SK-N-SH treated with all-trans-retinoic acid at 6 μM for 48 hours (cell line): ENCODE measurements around the gene TNIP1.

ENCODE experiments used
- ATAC-seq: fragments of 200-7000 bp; cut with Tn5 transposase; 3 replicates; pipeline ENCODE4 v1.9.1; 2020; ENCODE audit warnings: mild to moderate bottlenecking, moderate library complexity
- BACH2 ChIP-seq: fragments of 250-450 bp; sonication (Bioruptor Pico); IDR thresholded peaks from 2 replicates; pipeline ENCODE4 v1.9.0; 2021; ENCODE audit warnings: mild to moderate bottlenecking, borderline replicate concordance
- CREB5 ChIP-seq: fragments of 250-450 bp; sonication (Bioruptor Pico); IDR thresholded peaks from 2 replicates; pipeline ENCODE4 v1.5.1; 2020; ENCODE audit warnings: low read depth, mild to moderate bottlenecking, moderate library complexity
- CSDC2 ChIP-seq: fragments of 250-450 bp; sonication (Bioruptor Pico); IDR thresholded peaks from 2 replicates; pipeline ENCODE4 v1.5.0; 2020; ENCODE audit warnings: mild to moderate bottlenecking, moderate library complexity
- ESRRG ChIP-seq: fragments of 250-450 bp; sonication (Bioruptor Pico); IDR thresholded peaks from 2 replicates; pipeline ENCODE4 v1.6.1; 2021; ENCODE audit warnings: mild to moderate bottlenecking
- ISL1 ChIP-seq: fragments of 250-450 bp; sonication (Bioruptor Pico); IDR thresholded peaks from 2 replicates; pipeline ENCODE4 v2.1.2; 2022; ENCODE audit warnings: mild to moderate bottlenecking, moderate library complexity
- OSR1 ChIP-seq: fragments of 250-450 bp; sonication (Bioruptor Pico); IDR thresholded peaks from 2 replicates; pipeline ENCODE4 v1.8.0; 2022; ENCODE audit warnings: moderate library complexity, mild to moderate bottlenecking, inconsistent platforms
- PATZ1 ChIP-seq: fragments of 250-450 bp; sonication (Bioruptor Pico); IDR thresholded peaks from 2 replicates; pipeline ENCODE4 v1.8.0; 2020; ENCODE audit warnings: mild to moderate bottlenecking, moderate library complexity, borderline replicate concordance
- PPARA ChIP-seq: fragments of 250-450 bp; sonication (Bioruptor Pico); IDR thresholded peaks from 2 replicates; pipeline ENCODE4 v1.5.0; 2020; ENCODE audit warnings: mild to moderate bottlenecking, borderline replicate concordance
- RARB ChIP-seq: fragments of 250-450 bp; sonication (Bioruptor Pico); IDR thresholded peaks from 2 replicates; pipeline ENCODE4 v1.8.0; 2021; ENCODE audit warnings: mild to moderate bottlenecking, moderate library complexity
- SNAI2 ChIP-seq: fragments of 250-450 bp; sonication (Bioruptor Pico); IDR thresholded peaks from 2 replicates; pipeline ENCODE4 v1.5.0; 2020; ENCODE audit warnings: mild to moderate bottlenecking, moderate library complexity
- TCF4 ChIP-seq: fragments of 250-450 bp; sonication (Bioruptor Pico); IDR thresholded peaks from 2 replicates; pipeline ENCODE4 v1.8.0; 2021; ENCODE audit warnings: mild to moderate bottlenecking, moderate library complexity, borderline replicate concordance
- TOX ChIP-seq: fragments of 250-450 bp; sonication (Bioruptor Pico); IDR thresholded peaks from 2 replicates; pipeline ENCODE4 v1.8.0; 2021; ENCODE audit warnings: mild to moderate bottlenecking, moderate library complexity, borderline replicate concordance
- ZC3H10 ChIP-seq: fragments of 250-450 bp; sonication (Bioruptor Pico); IDR thresholded peaks from 2 replicates; pipeline ENCODE4 v1.5.1; 2021; ENCODE audit warnings: mild to moderate bottlenecking, moderate library complexity
- ZFP3 ChIP-seq: fragments of 250-450 bp; sonication (Bioruptor Pico); IDR thresholded peaks from 2 replicates; pipeline ENCODE4 v1.5.0; 2020; ENCODE audit warnings: mild to moderate bottlenecking, moderate library complexity
- ZFP30 ChIP-seq: fragments of 450-650 bp; formaldehyde crosslinking; IDR thresholded peaks from 2 replicates; pipeline ENCODE4 v1.5.0; 2022; ENCODE audit warnings: mild to moderate bottlenecking, moderate library complexity
- ZNF565 ChIP-seq: fragments of 450-650 bp; formaldehyde crosslinking; conservative IDR thresholded peaks from 2 replicates; pipeline ENCODE4 v1.5.0; 2020; ENCODE audit warnings: low read depth, mild to moderate bottlenecking, moderate library complexity
- ZNF70 ChIP-seq: fragments of 450-650 bp; formaldehyde crosslinking; IDR thresholded peaks from 2 replicates; pipeline ENCODE4 v1.5.0; 2020; ENCODE audit warnings: mild to moderate bottlenecking, moderate library complexity
- ZNF8 ChIP-seq: fragments of 450-650 bp; formaldehyde crosslinking; IDR thresholded peaks from 2 replicates; pipeline ENCODE4 v1.5.0; 2020; ENCODE audit warnings: mild to moderate bottlenecking, moderate library complexity
- TF ChIP-seq, protein P1 (sequence below): fragments of 250-450 bp; sonication (Bioruptor Pico); IDR thresholded peaks from 2 replicates; pipeline ENCODE4 v1.5.1; 2021; ENCODE audit warnings: mild to moderate bottlenecking, moderate library complexity
- TF ChIP-seq, protein P2 (sequence below): fragments of 250-450 bp; sonication (Bioruptor Pico); IDR thresholded peaks from 2 replicates; pipeline ENCODE4 v1.8.0; 2021; ENCODE audit warnings: low read depth, mild to moderate bottlenecking, moderate library complexity, borderline replicate concordance

The TNIP1 gene

GRCh38 chr5:151068433-151069197 is 12.2 kb downstream of the TNIP1 start:
- TF ChIP-seq TCF4 (CRISPR knock-in tag), result no peak
- no peak for TF ChIP-seq TOX
- TF ChIP-seq RARB (CRISPR knock-in tag), result no peak
- no peak for TF ChIP-seq ESRRG (CRISPR knock-in tag)
- TF ChIP-seq OSR1 (CRISPR knock-in tag), result no peak
- no peak for TF ChIP-seq ZFP3 (CRISPR knock-in tag)
- no peak for TF ChIP-seq ZNF8 (CRISPR knock-in tag)
- TF ChIP-seq SNAI2 (CRISPR knock-in tag), result no peak
- no peak for TF ChIP-seq PATZ1 (CRISPR knock-in tag)
- no peak for TF ChIP-seq ISL1 (CRISPR knock-in tag)
- TF ChIP-seq, protein P1, sequence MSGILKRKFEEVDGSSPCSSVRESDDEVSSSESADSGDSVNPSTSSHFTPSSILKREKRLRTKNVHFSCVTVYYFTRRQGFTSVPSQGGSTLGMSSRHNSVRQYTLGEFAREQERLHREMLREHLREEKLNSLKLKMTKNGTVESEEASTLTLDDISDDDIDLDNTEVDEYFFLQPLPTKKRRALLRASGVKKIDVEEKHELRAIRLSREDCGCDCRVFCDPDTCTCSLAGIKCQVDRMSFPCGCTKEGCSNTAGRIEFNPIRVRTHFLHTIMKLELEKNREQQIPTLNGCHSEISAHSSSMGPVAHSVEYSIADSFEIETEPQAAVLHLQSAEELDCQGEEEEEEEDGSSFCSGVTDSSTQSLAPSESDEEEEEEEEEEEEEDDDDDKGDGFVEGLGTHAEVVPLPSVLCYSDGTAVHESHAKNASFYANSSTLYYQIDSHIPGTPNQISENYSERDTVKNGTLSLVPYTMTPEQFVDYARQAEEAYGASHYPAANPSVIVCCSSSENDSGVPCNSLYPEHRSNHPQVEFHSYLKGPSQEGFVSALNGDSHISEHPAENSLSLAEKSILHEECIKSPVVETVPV (CRISPR knock-in tag), result no peak
- no peak for TF ChIP-seq ZNF565 (CRISPR knock-in tag)
- TF ChIP-seq ZC3H10 (CRISPR knock-in tag), result no peak
- TF ChIP-seq, protein P2, sequence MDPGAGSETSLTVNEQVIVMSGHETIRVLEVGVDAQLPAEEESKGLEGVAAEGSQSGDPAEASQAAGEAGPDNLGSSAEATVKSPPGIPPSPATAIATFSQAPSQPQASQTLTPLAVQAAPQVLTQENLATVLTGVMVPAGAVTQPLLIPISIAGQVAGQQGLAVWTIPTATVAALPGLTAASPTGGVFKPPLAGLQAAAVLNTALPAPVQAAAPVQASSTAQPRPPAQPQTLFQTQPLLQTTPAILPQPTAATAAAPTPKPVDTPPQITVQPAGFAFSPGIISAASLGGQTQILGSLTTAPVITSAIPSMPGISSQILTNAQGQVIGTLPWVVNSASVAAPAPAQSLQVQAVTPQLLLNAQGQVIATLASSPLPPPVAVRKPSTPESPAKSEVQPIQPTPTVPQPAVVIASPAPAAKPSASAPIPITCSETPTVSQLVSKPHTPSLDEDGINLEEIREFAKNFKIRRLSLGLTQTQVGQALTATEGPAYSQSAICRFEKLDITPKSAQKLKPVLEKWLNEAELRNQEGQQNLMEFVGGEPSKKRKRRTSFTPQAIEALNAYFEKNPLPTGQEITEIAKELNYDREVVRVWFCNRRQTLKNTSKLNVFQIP (CRISPR knock-in tag), result no peak
- no peak for TF ChIP-seq CSDC2
- TF ChIP-seq ZFP30 (CRISPR knock-in tag), result no peak
- no peak for TF ChIP-seq PPARA
- no peak for TF ChIP-seq CREB5 (CRISPR knock-in tag)
- no peak for ATAC-seq

DNA sequence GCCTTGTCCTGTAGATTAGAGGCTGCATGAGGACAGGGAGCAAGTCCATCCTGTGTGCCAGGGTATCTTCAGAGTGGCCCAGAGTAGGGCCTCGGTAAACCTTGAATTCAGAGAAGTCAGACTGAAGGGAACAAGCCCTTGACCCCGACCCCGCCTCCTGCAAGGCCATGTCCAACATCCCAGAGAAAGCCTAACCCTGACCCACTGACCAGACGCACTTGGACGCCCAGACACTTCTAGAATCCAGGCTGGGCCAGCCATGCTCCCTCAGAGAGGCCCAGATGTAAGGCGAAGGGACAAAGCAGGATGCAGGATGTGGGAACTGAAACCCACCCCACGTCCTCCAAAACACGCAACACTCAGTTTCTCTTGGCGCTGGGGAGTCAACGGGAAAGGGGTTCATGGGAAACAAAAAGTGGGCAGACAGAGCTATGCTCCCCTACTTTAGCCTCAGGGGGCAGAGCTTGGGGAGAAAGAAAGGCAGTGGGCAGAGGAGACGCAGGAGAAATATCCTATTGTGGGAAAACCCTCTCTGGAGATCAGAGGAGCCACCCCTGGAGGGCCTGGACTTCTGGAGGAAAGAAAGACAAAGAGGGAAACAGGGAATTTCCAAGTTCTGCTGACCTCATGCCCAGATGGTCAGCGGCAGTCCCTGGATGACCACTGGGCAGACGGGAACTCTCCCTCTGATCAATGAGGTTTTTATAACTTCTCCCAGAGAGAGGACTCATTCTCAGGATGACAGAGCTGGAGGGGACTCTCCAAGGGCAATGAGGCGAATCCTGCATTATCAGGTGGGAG is 13.0 kb downstream of the TNIP1 start:
- ATAC-seq, result no peak

More for the DNA sequence above, 13.0 kb downstream of the TNIP1 start:
- TF ChIP-seq TOX (no peak), ZNF70 (CRISPR knock-in tag) (no peak), TCF4 (CRISPR knock-in tag) (no peak), ZFP30 (CRISPR knock-in tag) (no peak), CREB5 (CRISPR knock-in tag) (no peak), CSDC2 (no peak), OSR1 (CRISPR knock-in tag) (no peak), ISL1 (CRISPR knock-in tag) (no peak), BACH2 (no peak)
- TF ChIP-seq, protein P1 (CRISPR knock-in tag), result no peak
- TF ChIP-seq, protein P2 (CRISPR knock-in tag), result no peak
